Endothelial cell of umbilical vein (primary cell): Measurements from ENCODE around the gene CRACR2A. TPM values are rescaled to one million over a fixed set of nuclear protein-coding genes. Genes with fewer than 3 reads are reported as not detected.
A peak's percentile ranks its signal among the peaks of the same experiment; 100 is the strongest.

ENCODE experiments used
- BruUV-seq: library from RNA; stranded (reverse); fragments of 400-500 nt; replicated peaks from 2 replicates; lab custom pipeline; 2021; lab: Mats Ljungman, UMichigan
- CTCF ChIA-PET: fragments of 300-600, 350-600 bp; sonication (Branson Sonifier 250); formaldehyde crosslinking; loops from one replicate; lab custom pipeline; 2021; ENCODE audit warnings: antibody characterized with exemption, inconsistent platforms; lab: Charles Lee
- POLR2A ChIA-PET: fragments of 300-600, 350-600 bp; sonication (Branson Sonifier 250); formaldehyde crosslinking; loops from one replicate; lab custom pipeline; 2021; ENCODE audit warnings: antibody characterized with exemption, inconsistent platforms; lab: Charles Lee
- DNase-seq: peaks from one replicate; pipeline ENCODE4 v3.0.0-alpha.2; 2011; ENCODE audit warnings: low read depth, low spot score
- FAIRE-seq: peaks from 2 replicates; lab custom pipeline; 2011; peaks lifted over from hg19 to GRCh38; lab: Jason Lieb, UNC
- H2AFZ ChIP-seq: 2 replicates; pipeline ENCODE4 v1.6.0; 2012; ENCODE audit warnings: low read depth, low read length, control low read depth, inconsistent platforms
- H3K27ac ChIP-seq: 2 replicates; pipeline ENCODE4 v1.5.1; 2011; ENCODE audit warnings: low read depth, mild to moderate bottlenecking, control low read depth, low read length, moderate library complexity; ENCODE audit not compliant: insufficient read depth
- H3K27me3 ChIP-seq, 2 experiments: 2 replicates each; pipeline versions ENCODE4 v1.6.0 to v1.6.1; 2011; ENCODE audit warnings: low read length in 2 of 2, mixed read lengths in 1 of 2; ENCODE audit not compliant: control insufficient read depth in 2 of 2, insufficient read depth in 2 of 2
- H3K36me3 ChIP-seq, 2 experiments: 2 replicates in 1 of 2; 3 replicates in 1 of 2; pipeline ENCODE4 v1.5.1; 2011; ENCODE audit warnings: low read length in 2 of 2, mild to moderate bottlenecking in 1 of 2, moderate library complexity in 1 of 2; ENCODE audit not compliant: control insufficient read depth in 2 of 2, insufficient read depth in 2 of 2; ENCODE audit errors: extremely low read depth in 1 of 2
- H3K4me1 ChIP-seq: 3 replicates; pipeline ENCODE4 v1.5.1; 2011; ENCODE audit warnings: mild to moderate bottlenecking, low read length; ENCODE audit not compliant: control insufficient read depth, insufficient read depth; ENCODE audit errors: extremely low read depth
- H3K4me2 ChIP-seq: 2 replicates; pipeline ENCODE4 v1.6.1; 2011; ENCODE audit warnings: low read length, control low read depth, mixed read lengths; ENCODE audit not compliant: insufficient read depth
- H3K4me3 ChIP-seq, 3 experiments: fragments of 200-600 bp in 1 of 3; sonication (generic), shearing (Covaris generic) in 1 of 3; replicated peaks in 1 of 3; 2 replicates each; pipeline ENCODE4 v1.5.1; 2011 to 2016; ENCODE audit warnings: control low read depth in 3 of 3, low read length in 3 of 3, mild to moderate bottlenecking in 2 of 3, inconsistent platforms in 1 of 3, low read depth in 1 of 3, moderate library complexity in 1 of 3; ENCODE audit not compliant: insufficient read depth in 1 of 3
- H3K79me2 ChIP-seq: 2 replicates; pipeline ENCODE4 v1.6.0; 2012; ENCODE audit warnings: low read length, inconsistent platforms; ENCODE audit not compliant: control insufficient read depth, insufficient read depth
- H3K9ac ChIP-seq: replicated peaks from 2 replicates; pipeline ENCODE3; 2011; ENCODE audit warnings: low read length, control low read depth; ENCODE audit not compliant: insufficient read depth; ENCODE audit errors: extremely low read depth
- H3K9me1 ChIP-seq: replicated peaks from 3 replicates; pipeline ENCODE4 v1.6.0; 2011; ENCODE audit warnings: mild to moderate bottlenecking, low read length; ENCODE audit not compliant: control insufficient read depth, insufficient read depth; ENCODE audit errors: extremely low read depth
- H3K9me3 ChIP-seq: replicated peaks from 2 replicates; pipeline ENCODE4 v1.5.1; 2012; ENCODE audit warnings: low read length, inconsistent platforms; ENCODE audit not compliant: control insufficient read depth, insufficient read depth
- H4K20me1 ChIP-seq: replicated peaks from 2 replicates; pipeline ENCODE3; 2011; ENCODE audit warnings: mild to moderate bottlenecking, low read length; ENCODE audit not compliant: control insufficient read depth, insufficient read depth; ENCODE audit errors: extremely low read depth
- EZH2 ChIP-seq: IDR thresholded peaks from 2 replicates; pipeline ENCODE4 v1.6.1; 2012; ENCODE audit warnings: borderline replicate concordance, low read depth, mild to moderate bottlenecking, moderate library complexity, low read length, inconsistent platforms; ENCODE audit not compliant: severe bottlenecking
- FOS ChIP-seq: IDR thresholded peaks from 2 replicates; pipeline ENCODE4 v1.6.1; 2011; ENCODE audit warnings: mild to moderate bottlenecking, low read length, moderate library complexity, borderline replicate concordance; ENCODE audit not compliant: insufficient read depth
- GATA2 ChIP-seq: IDR thresholded peaks from 2 replicates; pipeline ENCODE4 v1.7.0; 2011; ENCODE audit warnings: low read depth, mild to moderate bottlenecking, moderate library complexity, mixed read lengths, low read length; ENCODE audit not compliant: insufficient read length, insufficient read depth
- JUN ChIP-seq: IDR thresholded peaks from 2 replicates; pipeline ENCODE4 v1.6.1; 2011; ENCODE audit warnings: borderline replicate concordance, low read depth; ENCODE audit not compliant: insufficient read length, insufficient read depth
- MYC ChIP-seq: IDR thresholded peaks from one replicate; pipeline ENCODE4 v1.6.1; 2011; ENCODE audit warnings: mild to moderate bottlenecking, low read depth, low read length
- POLR2A ChIP-seq: IDR thresholded peaks from 2 replicates; pipeline ENCODE4 v1.6.1; 2012; ENCODE audit warnings: low read depth, mild to moderate bottlenecking, control low read depth, low read length
- POLR2AphosphoS5 ChIP-seq: IDR thresholded peaks from 2 replicates; pipeline ENCODE4 v1.6.1; 2012; ENCODE audit warnings: low read depth, mild to moderate bottlenecking, control low read depth, low read length, moderate library complexity; ENCODE audit not compliant: insufficient read depth
- dilution Hi-C: fragments of 300-500 bp; cut with MboI; formaldehyde crosslinking; loops from one replicate; pipeline ENCODE4 v1.15.0; 2019; ENCODE audit warnings: low sequenced_read_pairs; ENCODE audit not compliant: extremely low pct_ligation_motif_present
- intact Hi-C: fragments of 100-400 bp; cut with micrococcal nuclease; formaldehyde crosslinking; loops from one replicate; pipeline ENCODE4 v1.10.0; 2022
- polyA plus RNA-seq, 4 experiments: library from polyadenylated mRNA; depleted of rRNA in 3 of 4; stranded (reverse) in 3 of 4; unstranded in 1 of 4; fragments of >200 nt; gene quantifications; 2 replicates each; pipeline versions ENCODE4 v1.2.1 to v1.2.3, GENCODE V29; 2011 to 2012; ENCODE audit warnings: missing spikeins in 1 of 4
- total RNA-seq: library from RNA; stranded (reverse); gene quantifications from 2 replicates; pipeline ENCODE4 v1.2.3, GENCODE V29; 2021
- TF ChIP-seq, protein P1 (sequence below): IDR thresholded peaks from 2 replicates; pipeline ENCODE4 v1.6.1; 2011; ENCODE audit not compliant: insufficient read depth, insufficient read length
- TF ChIP-seq, protein P2 (sequence below), 2 donors: IDR thresholded peaks; 1 replicate in 1 of 2; 2 replicates in 1 of 2; pipeline ENCODE4 v1.5.1; 2011; ENCODE audit warnings: low read length in 2 of 2, mild to moderate bottlenecking in 2 of 2, moderate library complexity in 2 of 2, control low read depth in 1 of 2, inconsistent platforms in 1 of 2, low read depth in 1 of 2; ENCODE audit not compliant: insufficient read depth in 1 of 2; ENCODE audit errors: extremely low read depth in 1 of 2

CRACR2A gene
- total and polyA plus RNA-seq, 2 donors (not counting 3 experiments of a cell fraction or from before 2014, with no cell fraction given) = 4.4 to 15.9 TPM

DNA sequence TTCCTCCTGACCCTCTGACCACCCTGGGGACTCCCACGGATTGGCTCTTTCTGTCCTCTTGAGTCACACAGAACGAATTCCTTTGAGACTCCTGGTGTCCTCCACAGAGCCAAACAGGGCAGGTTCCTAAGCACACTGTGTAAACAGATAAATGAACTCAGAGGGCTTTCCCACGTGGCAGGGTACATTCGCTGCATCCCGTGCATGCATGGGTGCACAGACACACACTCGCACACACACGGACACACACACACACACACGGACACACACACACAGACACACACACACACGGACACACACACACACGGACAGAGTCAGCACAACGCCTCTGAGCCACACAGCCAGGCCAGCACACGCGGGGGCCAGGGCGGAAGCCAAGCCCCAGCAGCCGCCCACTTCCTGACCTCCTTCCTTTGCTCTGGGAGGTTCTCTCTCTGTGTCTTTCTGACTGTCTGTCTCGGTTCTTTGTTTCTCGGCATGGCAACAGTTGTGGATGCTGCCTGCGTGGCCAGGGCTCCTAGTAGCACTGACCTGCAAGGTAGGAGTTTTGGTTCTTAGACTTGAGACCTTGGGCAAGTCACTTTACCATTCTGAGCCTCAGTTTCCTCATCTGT is 706 bp downstream of the CRACR2A start:
- H3K36me3 ChIP-seq = no peaks in the 10 kb centered on the region
- peak overlapping the region; percentile 77 for H3K9ac ChIP-seq
- peak overlapping the region; percentile 65 for H2AFZ ChIP-seq
- no peaks in the 10 kb centered on the region for H4K20me1 ChIP-seq
- no peaks in the 10 kb centered on the region for H3K27me3 ChIP-seq
- FAIRE-seq (peak; percentile 88), DNase-seq (peak; percentile 45)
- POLR2A ChIA-PET = no interaction called here
- H3K9me1 ChIP-seq = no peaks in the 10 kb centered on the region
- no TSS peak for BruUV-seq
- intact Hi-C loops = loop anchor here (1.0 to 2.0 kb wide), 2 partner anchors 53 to 94 kb away; no protein-coding TSS in a partner anchor
- H3K27ac ChIP-seq = peak overlapping the region; percentile 50
- dilution Hi-C loops = no loop called here
- peaks cover 16% of the 10 kb centered on the region for H3K4me1 ChIP-seq
- no peak for TF ChIP-seq GATA2
- no peak for TF ChIP-seq JUN
- TF ChIP-seq FOS = no peak
- TF ChIP-seq, protein P1, sequence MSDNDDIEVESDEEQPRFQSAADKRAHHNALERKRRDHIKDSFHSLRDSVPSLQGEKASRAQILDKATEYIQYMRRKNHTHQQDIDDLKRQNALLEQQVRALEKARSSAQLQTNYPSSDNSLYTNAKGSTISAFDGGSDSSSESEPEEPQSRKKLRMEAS = no peak
- TF ChIP-seq, protein P2, sequence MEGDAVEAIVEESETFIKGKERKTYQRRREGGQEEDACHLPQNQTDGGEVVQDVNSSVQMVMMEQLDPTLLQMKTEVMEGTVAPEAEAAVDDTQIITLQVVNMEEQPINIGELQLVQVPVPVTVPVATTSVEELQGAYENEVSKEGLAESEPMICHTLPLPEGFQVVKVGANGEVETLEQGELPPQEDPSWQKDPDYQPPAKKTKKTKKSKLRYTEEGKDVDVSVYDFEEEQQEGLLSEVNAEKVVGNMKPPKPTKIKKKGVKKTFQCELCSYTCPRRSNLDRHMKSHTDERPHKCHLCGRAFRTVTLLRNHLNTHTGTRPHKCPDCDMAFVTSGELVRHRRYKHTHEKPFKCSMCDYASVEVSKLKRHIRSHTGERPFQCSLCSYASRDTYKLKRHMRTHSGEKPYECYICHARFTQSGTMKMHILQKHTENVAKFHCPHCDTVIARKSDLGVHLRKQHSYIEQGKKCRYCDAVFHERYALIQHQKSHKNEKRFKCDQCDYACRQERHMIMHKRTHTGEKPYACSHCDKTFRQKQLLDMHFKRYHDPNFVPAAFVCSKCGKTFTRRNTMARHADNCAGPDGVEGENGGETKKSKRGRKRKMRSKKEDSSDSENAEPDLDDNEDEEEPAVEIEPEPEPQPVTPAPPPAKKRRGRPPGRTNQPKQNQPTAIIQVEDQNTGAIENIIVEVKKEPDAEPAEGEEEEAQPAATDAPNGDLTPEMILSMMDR (IDR thresholded peaks at IDR 0.05; ENCODE audit: extremely low read depth in 1 of 2, insufficient read depth in 1 of 2, low read depth in 1 of 2, low read length in 2 of 2) = no peak
- no peak for TF ChIP-seq EZH2
- TF ChIP-seq POLR2A = no peak
- TF ChIP-seq POLR2AphosphoS5 = peak; percentile 67
- peak; percentile 92 for TF ChIP-seq MYC
- H3K4me3 ChIP-seq = peak overlapping the region; percentile 5 to 68 (median 53)
- H3K9me3 ChIP-seq = no peaks in the 10 kb centered on the region
- CTCF ChIA-PET = interaction anchor here (0.9 to 2.2 kb wide), 17 partner anchors 11 to 452 kb away, joined by 3 to 17 read pairs (median 4); no protein-coding TSS in a partner anchor
- H3K4me2 ChIP-seq = peak overlapping the region; percentile 88
- H3K79me2 ChIP-seq = no peaks in the 10 kb centered on the region
